Measurements from ENCODE around the gene SLC7A6OS.

SLC7A6OS gene

DNA sequence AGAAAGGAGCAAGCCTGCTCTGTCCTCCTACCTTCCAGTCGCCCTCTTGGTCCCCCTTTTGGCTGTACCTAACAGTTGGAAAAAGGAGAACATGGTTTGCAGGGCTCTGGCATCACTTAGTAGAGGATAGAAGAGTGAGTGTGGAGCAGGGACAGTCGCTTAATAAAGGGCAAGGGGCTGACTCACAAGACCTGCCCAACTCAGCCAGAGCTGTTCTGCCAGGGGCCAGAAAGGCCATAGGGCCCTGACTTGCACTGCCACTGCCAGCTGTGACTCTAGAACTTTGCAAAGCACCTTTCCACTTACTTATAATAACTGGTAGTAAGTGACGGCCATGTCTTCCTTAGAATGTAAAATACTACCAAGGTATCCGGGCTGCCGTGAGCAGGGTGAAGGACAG is 13.6 kb upstream of the SLC7A6OS start:
- no peak for DNase-seq (ENCODE audit: extremely low read depth, insufficient read length)
- no peak overlapping the region for H3K4me3 ChIP-seq (replicated peaks; ENCODE audit: low read depth, low read length)
- H3K36me3 ChIP-seq (ENCODE audit: control insufficient read depth, insufficient read depth, low read length): peaks cover 7% of the 10 kb centered on the region
- H3K27me3 ChIP-seq (replicated peaks; ENCODE audit: control insufficient read depth, insufficient read depth, low read length): no peaks in the 10 kb centered on the region
- TF ChIP-seq, protein P1, sequence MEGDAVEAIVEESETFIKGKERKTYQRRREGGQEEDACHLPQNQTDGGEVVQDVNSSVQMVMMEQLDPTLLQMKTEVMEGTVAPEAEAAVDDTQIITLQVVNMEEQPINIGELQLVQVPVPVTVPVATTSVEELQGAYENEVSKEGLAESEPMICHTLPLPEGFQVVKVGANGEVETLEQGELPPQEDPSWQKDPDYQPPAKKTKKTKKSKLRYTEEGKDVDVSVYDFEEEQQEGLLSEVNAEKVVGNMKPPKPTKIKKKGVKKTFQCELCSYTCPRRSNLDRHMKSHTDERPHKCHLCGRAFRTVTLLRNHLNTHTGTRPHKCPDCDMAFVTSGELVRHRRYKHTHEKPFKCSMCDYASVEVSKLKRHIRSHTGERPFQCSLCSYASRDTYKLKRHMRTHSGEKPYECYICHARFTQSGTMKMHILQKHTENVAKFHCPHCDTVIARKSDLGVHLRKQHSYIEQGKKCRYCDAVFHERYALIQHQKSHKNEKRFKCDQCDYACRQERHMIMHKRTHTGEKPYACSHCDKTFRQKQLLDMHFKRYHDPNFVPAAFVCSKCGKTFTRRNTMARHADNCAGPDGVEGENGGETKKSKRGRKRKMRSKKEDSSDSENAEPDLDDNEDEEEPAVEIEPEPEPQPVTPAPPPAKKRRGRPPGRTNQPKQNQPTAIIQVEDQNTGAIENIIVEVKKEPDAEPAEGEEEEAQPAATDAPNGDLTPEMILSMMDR (IDR thresholded peaks at IDR 0.05; ENCODE audit: insufficient read depth, low read length, poor library complexity, severe bottlenecking): no peak

DNA sequence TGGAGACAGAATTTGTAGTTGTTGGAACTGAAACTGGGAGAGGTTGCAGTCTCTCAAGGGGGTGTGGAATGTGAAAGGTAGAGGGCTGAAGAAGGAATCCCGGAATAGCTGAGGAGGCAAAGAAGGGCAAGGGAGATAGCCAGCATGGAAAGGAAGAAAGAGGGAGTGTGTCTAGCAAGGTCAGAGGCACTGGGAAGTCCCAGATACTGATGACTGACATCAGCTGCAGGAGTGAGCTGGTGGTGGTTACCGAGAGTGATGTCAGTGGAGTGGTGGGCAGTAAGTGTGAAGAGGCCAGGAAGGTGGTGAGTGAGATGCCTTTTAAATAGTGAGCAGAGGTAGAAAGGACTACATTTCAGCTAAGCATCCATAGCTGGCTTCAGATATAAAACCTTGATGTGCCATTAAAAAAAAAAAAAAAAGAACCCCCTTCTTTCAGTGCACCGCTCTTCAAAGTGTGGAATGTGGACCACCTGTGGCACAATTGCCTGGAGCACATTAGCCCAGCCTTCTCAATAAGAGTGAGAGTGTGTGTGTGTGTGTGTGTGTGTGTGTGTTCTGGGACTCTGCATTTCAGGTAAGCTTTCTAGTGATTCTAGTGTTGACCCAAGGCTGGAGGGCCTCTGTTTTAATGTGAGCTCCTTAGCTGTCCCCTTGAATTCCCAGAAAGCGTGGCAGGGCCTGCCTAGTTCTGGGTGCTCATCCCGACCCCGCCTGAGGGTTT is 8.6 kb upstream of the SLC7A6OS start:
- Histone ChIP-seq H3K36me3 (ENCODE audit: control insufficient read depth, insufficient read depth, low read length) (peaks cover 8% of the 10 kb centered on the region), H3K4me3 (replicated peaks; ENCODE audit: low read depth, low read length) (no peak overlapping the region), H3K27me3 (replicated peaks; ENCODE audit: control insufficient read depth, insufficient read depth, low read length) (no peaks in the 10 kb centered on the region)
- DNase-seq (ENCODE audit: extremely low read depth, insufficient read length): no peak
- TF ChIP-seq, protein P1 (IDR thresholded peaks at IDR 0.05; ENCODE audit: insufficient read depth, low read length, poor library complexity, severe bottlenecking): no peak

DNA sequence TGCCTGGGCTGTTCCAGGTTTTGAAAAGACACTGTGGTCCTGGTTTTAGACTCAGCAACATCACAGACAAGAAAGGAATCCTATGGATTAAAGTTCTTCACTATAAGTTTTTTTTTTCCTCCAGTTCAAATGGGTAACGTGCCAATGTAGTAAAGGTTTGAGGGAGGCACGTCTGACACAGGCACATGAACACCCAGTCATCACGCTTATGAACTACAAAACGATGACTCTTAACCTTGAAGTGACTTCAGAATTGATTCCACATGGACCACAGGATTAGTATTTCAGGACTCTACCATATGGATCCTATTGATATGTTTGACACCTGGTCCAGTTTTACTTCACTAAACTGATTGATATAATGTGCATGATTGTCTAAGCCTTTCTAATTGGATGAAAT is 2.4 kb upstream of the SLC7A6OS start:
- H3K36me3 ChIP-seq (ENCODE audit: control insufficient read depth, insufficient read depth, low read length): peaks cover 3% of the 10 kb centered on the region
- H3K27me3 ChIP-seq (replicated peaks; ENCODE audit: control insufficient read depth, insufficient read depth, low read length): no peaks in the 10 kb centered on the region
- H3K4me3 ChIP-seq (replicated peaks; ENCODE audit: low read depth, low read length): no peak overlapping the region
- TF ChIP-seq, protein P1 (IDR thresholded peaks at IDR 0.05; ENCODE audit: insufficient read depth, low read length, poor library complexity, severe bottlenecking): no peak
- no peak for DNase-seq (ENCODE audit: extremely low read depth, insufficient read length)

DNA sequence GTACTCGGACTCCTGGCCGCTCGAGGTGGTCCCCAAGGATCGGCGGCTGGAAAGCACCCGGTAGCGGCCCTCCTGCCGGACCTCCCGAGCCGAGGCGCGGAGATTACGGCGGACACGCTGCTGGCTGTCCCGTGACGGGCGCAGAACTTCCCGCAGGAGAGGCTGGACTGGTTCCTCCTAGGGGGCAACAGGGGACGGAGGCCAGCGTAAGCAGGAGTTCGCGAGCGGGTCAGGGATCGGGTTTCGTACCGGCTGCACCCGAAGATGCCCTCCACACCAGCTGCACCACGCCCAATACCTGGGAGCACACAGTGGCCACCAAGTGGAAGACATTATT is 341 bp downstream of the SLC7A6OS start:
- Histone ChIP-seq H3K36me3 (ENCODE audit: control insufficient read depth, insufficient read depth, low read length) (no peaks in the 10 kb centered on the region; the same call in none of the 2 replicates), H3K27me3 (replicated peaks; ENCODE audit: control insufficient read depth, insufficient read depth, low read length) (no peaks in the 10 kb centered on the region), H3K4me3 (replicated peaks; ENCODE audit: low read depth, low read length) (peak overlapping the region; percentile 97)
- no peak for DNase-seq (ENCODE audit: extremely low read depth, insufficient read length)
- TF ChIP-seq, protein P1 (IDR thresholded peaks at IDR 0.05; ENCODE audit: insufficient read depth, low read length, poor library complexity, severe bottlenecking): no peak

DNA sequence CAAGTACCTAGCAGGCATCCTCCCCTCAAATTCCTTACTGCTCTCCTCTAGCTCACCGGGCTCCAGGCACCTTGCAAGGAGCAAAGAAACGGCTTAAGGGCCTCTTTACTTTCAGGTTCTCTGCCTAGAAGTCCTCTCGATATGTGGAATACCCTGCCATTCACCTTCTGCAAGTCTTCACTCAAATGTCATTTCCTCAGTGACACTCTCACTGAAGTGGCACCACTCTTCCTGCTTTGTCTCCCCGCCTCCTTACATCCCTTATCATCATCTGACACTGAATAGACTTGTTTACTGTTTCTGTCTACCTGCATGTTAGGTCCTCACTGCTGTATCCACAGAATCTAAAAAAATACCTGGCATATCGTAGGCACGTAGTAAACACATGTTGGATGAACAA is 947 bp downstream of the SLC7A6OS start:
- Histone ChIP-seq H3K27me3 (replicated peaks; ENCODE audit: control insufficient read depth, insufficient read depth, low read length) (no peaks in the 10 kb centered on the region), H3K36me3 (ENCODE audit: control insufficient read depth, insufficient read depth, low read length) (no peaks in the 10 kb centered on the region; the same call in none of the 2 replicates), H3K4me3 (replicated peaks; ENCODE audit: low read depth, low read length) (peak overlapping the region; percentile 97)
- no peak for DNase-seq (ENCODE audit: extremely low read depth, insufficient read length)
- TF ChIP-seq, protein P1 (IDR thresholded peaks at IDR 0.05; ENCODE audit: insufficient read depth, low read length, poor library complexity, severe bottlenecking): no peak

DNA sequence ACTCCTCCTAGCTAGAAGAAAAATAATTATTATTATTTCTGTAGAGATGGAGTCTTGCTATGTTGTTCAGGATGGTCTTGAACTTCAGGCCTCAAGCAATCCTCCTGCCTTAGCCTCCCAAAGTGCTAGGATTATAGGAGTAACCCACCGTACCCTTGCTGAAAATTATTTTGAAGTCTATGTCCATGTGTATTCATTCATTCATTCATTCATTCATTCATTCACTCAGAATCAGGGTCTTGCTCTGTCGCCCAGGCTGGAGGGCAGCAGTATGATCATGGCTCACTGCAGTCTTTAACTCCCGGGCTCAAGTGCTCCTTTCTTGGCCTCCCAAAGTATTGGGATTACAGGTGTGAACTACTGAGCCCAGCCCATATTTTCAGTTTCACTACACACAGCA is 4.1 kb downstream of the SLC7A6OS start:
- Histone ChIP-seq H3K36me3 (ENCODE audit: control insufficient read depth, insufficient read depth, low read length) (peaks cover 12% of the 10 kb centered on the region), H3K4me3 (replicated peaks; ENCODE audit: low read depth, low read length) (no peak overlapping the region), H3K27me3 (replicated peaks; ENCODE audit: control insufficient read depth, insufficient read depth, low read length) (no peaks in the 10 kb centered on the region)
- no peak for DNase-seq (ENCODE audit: extremely low read depth, insufficient read length)
- TF ChIP-seq, protein P1 (IDR thresholded peaks at IDR 0.05; ENCODE audit: insufficient read depth, low read length, poor library complexity, severe bottlenecking): no peak
